GM19438 (cell line): ENCODE results near the gene ITGB8.
A peak's percentile ranks its signal among the peaks of the same experiment; 100 is the strongest.

Experiments used
- ATAC-seq: cut with Tn5 transposase; IDR thresholded peaks from one replicate; pipeline ENCODE4 v1.9.1; 2021; ENCODE audit warnings: low read depth; ENCODE audit not compliant: unreplicated experiment

Gene ITGB8

GRCh38 chr7:20331910-20332813 lies 1.5 kb downstream of the ITGB8 start:
- no peak for ATAC-seq

- no peak for ATAC-seq
These were observed 7.6 kb downstream of the ITGB8 start for GRCh38 chr7:20338285-20338684.

- no peak for ATAC-seq
These were observed 10.1 kb downstream of the ITGB8 start for GRCh38 chr7:20340839-20341238.

- no peak for ATAC-seq
These were observed 12.5 kb downstream of the ITGB8 start for GRCh38 chr7:20343205-20343604.

GRCh38 chr7:20343941-20344340 lies 13.2 kb downstream of the ITGB8 start:
- ATAC-seq, result no peak

GRCh38 chr7:20344396-20344795 lies 13.7 kb downstream of the ITGB8 start:
- ATAC-seq, result no peak

GRCh38 chr7:20346577-20346976 lies 15.9 kb downstream of the ITGB8 start:
- no peak for ATAC-seq

- ATAC-seq, result no peak
These were observed 17.0 kb downstream of the ITGB8 start for GRCh38 chr7:20347680-20348079.

- ATAC-seq, result no peak
These were observed 17.6 kb downstream of the ITGB8 start for GRCh38 chr7:20348125-20348807.

- ATAC-seq, result peak; percentile 82
These were observed 19.8 kb downstream of the ITGB8 start for GRCh38 chr7:20350518-20350951.

GRCh38 chr7:20350996-20351692 lies 20.4 kb downstream of the ITGB8 start:
- no peak for ATAC-seq

GRCh38 chr7:20351901-20352300 lies 21.2 kb downstream of the ITGB8 start:
- no peak for ATAC-seq

GRCh38 chr7:20352573-20353306 lies 22.0 kb downstream of the ITGB8 start:
- ATAC-seq, result no peak

GRCh38 chr7:20354610-20355528 lies 24.2 kb downstream of the ITGB8 start:
- ATAC-seq, result no peak

GRCh38 chr7:20358106-20358505 lies 27.4 kb downstream of the ITGB8 start:
- ATAC-seq, result no peak

- ATAC-seq, result no peak
These were observed 28.1 kb downstream of the ITGB8 start for GRCh38 chr7:20358762-20359282.

- ATAC-seq, result no peak
These were observed 28.8 kb downstream of the ITGB8 start for GRCh38 chr7:20359341-20359963.

- no peak for ATAC-seq
These were observed 32.0 kb downstream of the ITGB8 start for GRCh38 chr7:20362574-20363253.
